Activated T-cell treated with anti-CD3 and anti-CD28 coated beads, Interleukin-2, amount 50 U/mL, for 24 hours (primary cell): Measurements from ENCODE around the gene GRN.

Experiments
- DNase-seq: peaks from one replicate; pipeline ENCODE4 v3.0.0-alpha.2; 2020
- H3K27ac Mint-ChIP-seq: 2 replicates; pipeline ENCODE4 v1.8.0; 2020; ENCODE audit warnings: mild to moderate bottlenecking, mixed read lengths
- H3K27me3 Mint-ChIP-seq: 2 replicates; pipeline ENCODE4 v1.8.0; 2020; ENCODE audit warnings: mixed read lengths
- H3K36me3 Mint-ChIP-seq: 2 replicates; pipeline ENCODE4 v1.8.0; 2020; ENCODE audit warnings: low read depth, mixed read lengths
- H3K4me1 Mint-ChIP-seq: 2 replicates; pipeline ENCODE4 v1.8.0; 2020; ENCODE audit warnings: low read depth, mixed read lengths
- H3K4me3 Mint-ChIP-seq: 2 replicates; pipeline ENCODE4 v1.8.0; 2020; ENCODE audit warnings: mild to moderate bottlenecking, moderate library complexity, mixed read lengths
- H3K9me3 Mint-ChIP-seq: 2 replicates; pipeline ENCODE4 v1.8.0; 2020; ENCODE audit warnings: mixed read lengths

Gene GRN

DNA sequence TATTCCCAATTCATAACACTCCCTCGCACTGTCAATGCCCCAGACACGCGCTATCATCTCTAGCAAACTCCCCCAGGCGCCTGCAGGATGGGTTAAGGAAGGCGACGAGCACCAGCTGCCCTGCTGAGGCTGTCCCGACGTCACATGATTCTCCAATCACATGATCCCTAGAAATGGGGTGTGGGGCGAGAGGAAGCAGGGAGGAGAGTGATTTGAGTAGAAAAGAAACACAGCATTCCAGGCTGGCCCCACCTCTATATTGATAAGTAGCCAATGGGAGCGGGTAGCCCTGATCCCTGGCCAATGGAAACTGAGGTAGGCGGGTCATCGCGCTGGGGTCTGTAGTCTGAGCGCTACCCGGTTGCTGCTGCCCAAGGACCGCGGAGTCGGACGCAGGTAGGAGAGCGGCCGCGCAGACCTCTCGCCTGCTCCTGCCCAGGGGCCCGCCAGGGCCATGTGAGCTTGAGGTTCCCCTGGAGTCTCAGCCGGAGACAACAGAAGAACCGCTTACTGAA is at the start of gene GRN:
TSS of gene GRN (plus strand) at position 364 of the 515 bp plus-strand sequence. CDS start 3,863 bp downstream, outside the sequence.
- Mint-ChIP-seq H3K27ac (peak within 1 kb of the TSS; percentile 85), H3K4me3 (peak within 1 kb of the TSS; percentile 88), H3K4me1 (peaks cover 23% of the 10 kb centered on the region), H3K27me3 (no peaks in the 10 kb centered on the region), H3K36me3 (peaks cover 4% of the 10 kb centered on the region), H3K9me3 (no peaks in the 10 kb centered on the region)
- DNase-seq: peak; percentile 86

DNA sequence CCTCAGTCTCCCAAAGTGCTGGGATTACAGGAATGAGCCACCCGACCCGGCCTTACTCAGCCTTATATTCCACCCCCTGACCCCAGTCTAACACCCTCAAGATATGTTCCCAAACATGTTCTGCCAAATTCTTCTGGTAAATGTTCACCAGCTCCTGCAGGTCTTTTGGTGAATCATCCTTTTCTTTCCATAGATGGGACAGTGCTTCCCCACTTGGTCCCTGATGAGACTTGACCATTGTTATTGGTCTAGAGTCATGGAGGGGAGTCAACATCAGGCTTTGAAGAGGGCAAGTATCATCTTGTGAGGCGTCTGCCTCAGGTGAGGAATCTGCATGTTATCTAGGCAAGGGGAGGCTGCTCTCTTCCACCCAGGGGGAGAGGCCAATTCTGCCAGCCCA is 47.1 kb upstream of the GRN start:
- H3K4me1 Mint-ChIP-seq: peaks cover 1% of the 10 kb centered on the region
- H3K36me3 Mint-ChIP-seq: no peaks in the 10 kb centered on the region
- peaks cover 3% of the 10 kb centered on the region for H3K27me3 Mint-ChIP-seq

DNA sequence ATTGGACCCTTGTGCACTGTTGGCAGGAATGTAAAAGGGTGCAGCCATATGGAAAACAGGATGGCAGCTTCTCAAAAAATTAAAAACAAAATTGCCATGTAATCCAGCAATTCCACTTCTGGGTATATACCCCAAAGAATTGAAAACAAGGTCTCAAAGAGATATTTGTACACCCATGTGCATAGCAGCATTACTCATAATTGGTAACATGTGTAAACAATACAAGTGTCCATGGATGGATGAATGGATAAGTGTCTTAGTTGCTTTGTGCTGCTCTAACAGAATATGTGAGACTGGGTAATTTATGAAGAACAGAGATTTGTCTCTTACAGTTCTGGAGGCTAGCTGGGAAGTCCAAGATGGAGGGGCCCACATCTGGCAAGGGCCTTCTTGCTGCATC is 40.5 kb upstream of the GRN start:
- Mint-ChIP-seq H3K9me3 (no peaks in the 10 kb centered on the region), H3K4me1 (peaks cover 11% of the 10 kb centered on the region), H3K27ac (no peak overlapping the region), H3K27me3 (peaks cover 28% of the 10 kb centered on the region), H3K4me3 (no peak overlapping the region), H3K36me3 (no peaks in the 10 kb centered on the region)
- no peak for DNase-seq

More for the DNA sequence above, 47.1 kb upstream of the GRN start:
- Mint-ChIP-seq H3K4me3 (no peak overlapping the region), H3K9me3 (no peaks in the 10 kb centered on the region), H3K27ac (no peak overlapping the region)
- DNase-seq: no peak

DNA sequence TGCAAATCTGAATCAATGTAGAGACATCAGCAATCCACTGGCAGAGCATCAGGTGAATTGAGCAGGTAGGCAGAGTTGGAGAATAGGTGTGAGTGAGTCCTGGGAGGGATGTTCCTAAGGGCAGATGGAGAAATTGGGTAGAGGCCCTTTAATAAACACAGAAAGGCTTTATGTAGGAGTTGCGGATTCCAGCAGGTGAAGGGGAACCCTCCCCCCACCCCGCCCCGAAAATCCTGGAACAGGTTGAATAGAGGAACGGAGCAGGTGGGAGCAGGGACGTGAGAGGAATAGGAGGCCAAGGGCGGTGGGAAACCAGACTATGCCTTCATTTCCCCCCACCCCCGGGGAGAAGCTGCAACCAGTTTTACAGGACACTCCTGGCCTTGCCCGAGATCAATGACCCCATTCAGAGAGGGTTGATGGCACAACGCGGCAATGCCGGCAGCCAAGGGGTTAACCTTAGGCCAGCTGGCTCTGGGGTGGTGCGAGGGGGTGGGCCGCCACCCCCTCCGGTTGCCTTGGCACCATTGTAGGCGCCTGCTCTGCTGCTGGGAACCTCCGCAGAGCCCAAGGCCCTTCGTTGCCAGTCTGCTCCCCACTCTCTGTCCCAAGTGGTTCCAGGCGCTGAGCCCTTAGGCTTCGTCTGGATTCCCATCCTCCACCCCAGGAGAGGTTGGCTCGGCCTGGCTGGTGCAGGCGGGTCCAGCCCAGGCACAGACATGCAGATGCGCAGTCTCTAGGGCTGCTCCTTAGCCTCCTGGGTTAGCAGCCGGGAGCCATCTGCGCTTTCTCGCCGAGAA is 37.5 kb upstream of the GRN start:
- no peak overlapping the region for H3K27ac Mint-ChIP-seq
- no peaks in the 10 kb centered on the region for H3K9me3 Mint-ChIP-seq
- peaks cover 30% of the 10 kb centered on the region for H3K27me3 Mint-ChIP-seq
- H3K4me3 Mint-ChIP-seq: peak overlapping the region; percentile 12
- H3K36me3 Mint-ChIP-seq: no peaks in the 10 kb centered on the region
- peak; percentile 52 for DNase-seq
- H3K4me1 Mint-ChIP-seq: peaks cover 11% of the 10 kb centered on the region

DNA sequence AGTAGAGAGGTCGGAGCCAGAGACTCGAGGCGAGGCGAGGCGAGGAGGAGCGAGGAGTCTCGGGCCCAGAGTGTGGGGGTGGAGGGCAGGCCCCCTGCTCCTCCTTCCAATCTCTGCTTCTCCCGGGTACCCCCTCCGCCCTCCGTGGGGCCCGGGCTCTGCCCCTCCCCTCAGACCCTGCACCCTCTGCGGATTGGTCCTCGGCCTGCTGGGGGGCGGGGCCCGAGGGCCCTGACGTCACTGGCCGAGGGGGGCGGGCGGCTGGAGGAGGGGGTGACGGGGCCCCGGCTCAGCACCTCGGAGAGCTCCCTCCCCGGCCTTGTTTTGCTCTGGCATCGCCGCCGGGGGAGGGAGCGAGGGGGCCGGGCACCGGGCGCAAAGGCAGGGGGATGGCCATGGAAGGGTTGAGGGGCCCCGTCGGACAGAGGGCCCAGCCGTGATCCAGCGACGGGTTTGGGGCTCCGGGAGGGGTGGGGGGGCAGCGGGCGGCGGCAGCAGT is 36.7 kb upstream of the GRN start, which contains the start of gene RUNDC3A:
TSS of gene RUNDC3A (plus strand) at position 282 of the 499 bp plus-strand sequence. CDS start 232 bp downstream, outside the sequence.
- Mint-ChIP-seq H3K27ac (no peak within 1 kb of the TSS), H3K36me3 (no peaks in the 10 kb centered on the region), H3K9me3 (no peaks in the 10 kb centered on the region), H3K4me3 (peak within 1 kb of the TSS; percentile 29), H3K4me1 (peaks cover 11% of the 10 kb centered on the region), H3K27me3 (peaks cover 36% of the 10 kb centered on the region)
- DNase-seq: peak; percentile 90

DNA sequence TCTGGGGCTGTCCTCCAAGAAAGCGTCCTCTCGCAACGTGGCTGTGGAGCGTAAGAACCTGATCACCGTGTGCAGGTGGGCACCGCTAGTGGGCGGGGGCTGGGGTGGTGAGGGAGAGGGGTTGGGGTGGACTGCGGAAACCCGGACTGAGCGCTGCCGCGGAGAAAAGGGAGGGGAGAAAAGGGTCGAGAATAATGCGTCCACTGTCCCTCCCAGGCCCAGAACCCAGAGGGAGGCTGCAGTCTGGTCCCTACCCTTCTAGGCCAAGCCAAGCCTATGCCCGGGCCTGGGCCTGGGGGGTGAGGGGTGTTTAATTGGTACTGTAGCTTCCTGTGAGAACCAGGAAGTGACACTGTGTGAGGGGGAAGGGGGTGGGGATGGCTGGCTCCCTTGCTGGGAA is 36.2 kb upstream of the GRN start:
- H3K4me1 Mint-ChIP-seq: peaks cover 11% of the 10 kb centered on the region
- no peak overlapping the region for H3K27ac Mint-ChIP-seq
- peaks cover 37% of the 10 kb centered on the region for H3K27me3 Mint-ChIP-seq
- H3K36me3 Mint-ChIP-seq: no peaks in the 10 kb centered on the region
- H3K9me3 Mint-ChIP-seq: no peaks in the 10 kb centered on the region
- DNase-seq: no peak
- H3K4me3 Mint-ChIP-seq: peak overlapping the region; percentile 29

DNA sequence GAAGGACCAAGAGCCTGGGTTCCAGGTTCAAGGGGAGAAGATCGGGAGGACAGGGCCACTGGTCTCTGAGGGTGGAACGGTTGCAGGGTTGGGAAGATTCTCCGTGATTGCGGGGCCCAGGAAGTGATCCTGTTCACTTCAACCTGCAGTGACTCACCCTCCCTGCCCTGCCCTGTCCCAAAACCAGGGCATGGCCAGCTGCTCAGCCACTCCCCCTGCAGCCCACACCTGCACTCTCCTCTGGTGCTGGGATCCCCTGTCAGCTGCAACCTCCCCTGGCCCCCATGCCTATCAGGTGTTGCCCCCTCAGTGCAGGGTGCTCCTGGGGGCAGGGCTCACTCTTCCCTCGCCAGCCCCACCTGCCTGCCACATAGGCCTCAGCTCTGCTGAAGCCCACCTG is 35.6 kb upstream of the GRN start:
- Mint-ChIP-seq H3K4me3 (peak overlapping the region; percentile 29), H3K27ac (no peak overlapping the region), H3K27me3 (peaks cover 40% of the 10 kb centered on the region), H3K36me3 (no peaks in the 10 kb centered on the region), H3K4me1 (peaks cover 11% of the 10 kb centered on the region), H3K9me3 (no peaks in the 10 kb centered on the region)
- DNase-seq: no peak

DNA sequence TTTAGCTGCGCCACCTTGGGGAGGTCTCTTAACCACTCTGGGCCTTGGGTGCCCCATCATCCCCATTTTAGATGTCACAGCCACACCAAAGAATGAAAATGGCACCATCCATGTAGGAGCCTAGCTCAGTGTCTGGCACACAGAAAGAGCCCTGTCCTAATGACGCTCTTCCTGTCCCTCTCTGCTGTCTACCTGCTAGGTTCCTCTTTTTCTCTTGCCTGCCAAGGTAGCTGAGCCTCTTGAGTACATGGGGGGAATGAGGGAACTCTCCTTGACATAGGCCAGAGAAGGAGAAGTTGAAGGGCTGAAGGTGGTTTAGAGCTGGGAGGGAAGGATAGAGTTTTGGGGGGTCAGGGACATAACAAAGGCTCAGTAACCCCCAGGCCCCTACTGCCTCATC is 34.9 kb upstream of the GRN start:
- H3K4me3 Mint-ChIP-seq: no peak overlapping the region
- peaks cover 42% of the 10 kb centered on the region for H3K27me3 Mint-ChIP-seq
- H3K36me3 Mint-ChIP-seq: no peaks in the 10 kb centered on the region
- DNase-seq: no peak
- H3K9me3 Mint-ChIP-seq: no peaks in the 10 kb centered on the region
- H3K4me1 Mint-ChIP-seq: peaks cover 13% of the 10 kb centered on the region
- H3K27ac Mint-ChIP-seq: no peak overlapping the region

DNA sequence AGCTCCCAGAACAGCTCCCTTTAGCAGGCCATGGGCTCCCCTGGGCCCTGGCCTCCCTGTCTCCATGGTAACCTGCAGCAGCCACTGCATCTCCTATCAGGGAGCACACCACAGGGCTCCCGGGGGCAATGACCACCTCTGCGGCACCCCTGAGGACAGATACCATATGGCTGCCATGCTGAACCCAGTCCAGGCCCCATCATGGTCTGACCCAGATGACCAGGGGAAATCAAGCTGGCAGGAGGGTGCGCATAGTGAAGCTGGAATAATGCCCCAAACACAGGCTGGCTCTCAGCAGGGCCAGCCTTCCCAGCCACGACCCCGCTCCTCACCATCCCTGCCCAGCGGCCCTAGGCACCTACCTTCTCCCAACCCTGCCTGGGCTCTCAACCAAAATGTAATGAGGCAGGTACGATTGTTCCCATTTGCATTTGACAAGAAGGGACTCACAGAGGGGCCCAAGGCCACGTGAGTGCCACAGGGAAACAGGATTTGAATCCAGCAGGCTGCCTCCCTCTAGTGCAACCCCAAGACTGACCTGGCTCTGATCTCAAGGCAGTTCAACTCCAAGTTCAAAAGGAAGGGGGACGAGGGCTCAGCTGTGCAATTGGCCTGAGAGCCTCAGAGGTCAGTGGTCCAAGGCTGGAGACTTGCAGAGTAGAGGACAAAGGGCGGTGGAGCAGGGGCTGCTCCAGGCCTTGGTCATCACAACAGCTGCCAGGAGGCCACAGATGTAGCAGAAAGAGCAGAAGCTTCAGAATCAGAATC is 34.3 kb upstream of the GRN start:
- no peak for DNase-seq
- Mint-ChIP-seq H3K9me3 (no peaks in the 10 kb centered on the region), H3K4me3 (no peak overlapping the region), H3K36me3 (no peaks in the 10 kb centered on the region), H3K4me1 (peaks cover 18% of the 10 kb centered on the region), H3K27ac (no peak overlapping the region), H3K27me3 (peaks cover 46% of the 10 kb centered on the region)

DNA sequence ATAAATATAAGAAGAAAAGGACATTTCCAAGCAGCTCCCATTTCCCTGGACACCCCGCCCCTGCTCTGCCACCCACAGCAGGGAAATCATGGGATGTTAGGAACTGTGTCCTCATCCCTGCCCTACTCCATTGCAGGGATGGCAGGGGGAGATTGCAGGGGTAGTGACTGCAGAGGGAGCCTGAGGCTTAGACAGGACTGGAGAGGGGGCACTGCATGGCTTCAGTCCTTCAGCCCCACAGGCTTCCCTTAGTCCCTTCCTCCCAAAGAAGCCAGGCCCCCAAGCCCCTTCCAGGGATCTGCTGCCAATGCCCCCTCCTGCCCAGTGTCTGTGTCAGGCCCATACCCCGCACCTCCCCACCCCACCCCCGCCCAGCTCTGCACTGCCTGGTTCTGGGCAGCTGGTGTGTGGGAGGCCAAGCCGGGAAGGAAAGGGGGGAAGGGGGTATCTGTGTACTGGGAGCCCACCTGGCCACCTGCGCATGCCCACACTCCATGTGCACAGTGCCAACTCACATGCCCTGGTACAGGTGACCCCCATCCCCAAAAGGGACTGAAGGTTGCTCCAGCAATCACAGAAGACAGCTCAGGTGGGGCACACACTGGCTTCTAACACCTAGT is 33.4 kb upstream of the GRN start:
- H3K4me3 Mint-ChIP-seq: no peak overlapping the region
- H3K36me3 Mint-ChIP-seq: no peaks in the 10 kb centered on the region
- H3K27me3 Mint-ChIP-seq: peaks cover 48% of the 10 kb centered on the region
- DNase-seq: no peak
- H3K9me3 Mint-ChIP-seq: no peaks in the 10 kb centered on the region
- no peak overlapping the region for H3K27ac Mint-ChIP-seq
- peaks cover 24% of the 10 kb centered on the region for H3K4me1 Mint-ChIP-seq

DNA sequence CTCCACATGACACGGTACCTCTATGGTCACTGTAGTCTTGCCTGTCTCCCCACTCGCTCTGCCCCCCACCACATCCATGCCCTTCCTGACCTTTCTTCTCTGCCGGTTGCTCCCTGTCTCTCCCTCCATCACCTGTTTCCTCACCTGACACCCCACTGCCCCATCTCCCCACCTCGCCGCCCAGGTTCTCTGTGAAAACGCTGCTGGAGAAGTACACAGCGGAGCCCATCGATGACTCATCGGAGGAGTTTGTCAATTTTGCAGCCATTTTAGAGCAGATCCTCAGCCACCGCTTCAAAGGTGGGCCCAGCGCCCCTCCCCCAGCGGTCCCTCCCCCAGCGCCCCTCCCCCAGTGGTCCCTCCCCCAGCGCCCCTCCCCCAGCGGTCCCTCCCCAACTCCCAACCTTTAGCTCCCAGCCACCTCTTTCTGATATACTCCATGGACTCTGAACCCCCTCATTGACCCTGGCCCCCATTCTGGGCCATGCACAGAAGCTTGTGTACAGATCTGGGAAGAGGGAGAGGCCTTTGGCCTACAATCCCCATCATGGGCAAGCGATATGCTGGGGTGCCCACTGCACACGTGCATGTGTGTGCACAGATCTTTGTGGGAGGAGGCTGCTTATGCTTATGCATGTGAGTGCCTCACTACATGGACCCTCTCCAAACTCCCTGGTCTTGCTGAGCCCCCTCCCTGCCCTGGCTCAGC is 32.6 kb upstream of the GRN start:
- Mint-ChIP-seq H3K4me1 (peaks cover 22% of the 10 kb centered on the region), H3K27me3 (peaks cover 48% of the 10 kb centered on the region), H3K9me3 (no peaks in the 10 kb centered on the region), H3K27ac (no peak overlapping the region), H3K36me3 (no peaks in the 10 kb centered on the region), H3K4me3 (no peak overlapping the region)
- no peak for DNase-seq

DNA sequence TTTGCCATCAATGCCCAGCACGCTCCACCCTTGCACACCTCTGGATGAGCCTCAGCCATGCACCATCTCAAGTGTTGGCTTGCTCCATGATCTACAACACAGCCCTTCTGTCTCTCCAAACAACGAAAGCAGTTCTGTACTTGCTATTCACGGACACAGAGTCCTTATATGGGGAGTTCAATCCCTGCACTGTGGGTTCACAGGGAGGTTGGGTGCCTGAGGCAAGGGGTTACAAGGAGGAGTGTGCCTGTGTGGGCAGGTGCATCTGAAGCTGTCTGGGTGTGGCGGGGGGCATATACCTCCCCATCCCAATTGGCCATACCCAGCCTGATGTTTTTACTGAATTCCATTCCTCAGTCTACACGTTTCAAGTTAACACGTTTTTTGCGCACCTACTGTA is 31.1 kb upstream of the GRN start:
- H3K4me1 Mint-ChIP-seq: peaks cover 17% of the 10 kb centered on the region
- peaks cover 54% of the 10 kb centered on the region for H3K27me3 Mint-ChIP-seq
- H3K27ac Mint-ChIP-seq: no peak overlapping the region
- H3K4me3 Mint-ChIP-seq: peak overlapping the region; percentile 35
- DNase-seq: no peak
- H3K36me3 Mint-ChIP-seq: peaks cover 2% of the 10 kb centered on the region
- no peaks in the 10 kb centered on the region for H3K9me3 Mint-ChIP-seq

DNA sequence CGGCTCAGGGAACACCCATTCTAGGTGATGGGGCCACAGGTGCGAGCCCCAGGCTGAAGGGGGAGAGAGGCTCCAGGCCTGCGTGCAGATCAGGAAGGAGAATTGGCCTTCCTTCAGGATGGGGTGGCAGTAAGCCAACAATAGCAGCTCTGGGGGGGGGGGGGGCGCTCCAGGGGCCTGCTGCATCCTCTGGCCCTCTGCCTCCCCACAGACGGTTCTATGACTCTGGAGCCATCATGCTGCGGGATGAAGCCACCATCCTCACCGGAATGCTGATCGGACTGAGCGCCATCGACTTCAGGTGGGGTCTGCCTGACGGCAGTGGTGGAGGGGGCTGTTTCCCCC is 30.6 kb upstream of the GRN start:
- no peak for DNase-seq
- H3K27me3 Mint-ChIP-seq: peaks cover 54% of the 10 kb centered on the region
- H3K9me3 Mint-ChIP-seq: no peaks in the 10 kb centered on the region
- peaks cover 13% of the 10 kb centered on the region for H3K4me1 Mint-ChIP-seq
- H3K36me3 Mint-ChIP-seq: peaks cover 6% of the 10 kb centered on the region
- H3K4me3 Mint-ChIP-seq: peak overlapping the region; percentile 38
- H3K27ac Mint-ChIP-seq: no peak overlapping the region
